HepG2 (cell line): ENCODE results near the gene CACNA1D. TPM values are rescaled to one million over a fixed set of nuclear protein-coding genes. Genes with fewer than 3 reads are reported as not detected.

Experiments
- HNRNPH1 ChIP-seq: fragments of 200-400 bp; formaldehyde crosslinking; optimal IDR thresholded peaks from 2 replicates; pipeline ENCODE3; 2017; ENCODE audit warnings: mild to moderate bottlenecking, low read depth, low read length
- IRF2 ChIP-seq: IDR thresholded peaks from 2 replicates; pipeline ENCODE4 v1.6.1; 2018; ENCODE audit warnings: missing genetic modification reagents, missing compliant biosample characterization
- PHB2 ChIP-seq: fragments of 450-650 bp; IDR thresholded peaks from 2 replicates; pipeline ENCODE4 v1.6.1; 2018; ENCODE audit not compliant: partially characterized antibody
- REXO4 ChIP-seq: sonication (generic); formaldehyde crosslinking; IDR thresholded peaks from 2 replicates; pipeline ENCODE4 v1.8.0; 2022; ENCODE audit warnings: missing genetic modification reagents, mild to moderate bottlenecking, borderline replicate concordance
- SMAD1 ChIP-seq: sonication (generic); formaldehyde crosslinking; IDR thresholded peaks from 2 replicates; pipeline ENCODE4 v1.4.0; 2020; ENCODE audit warnings: missing genetic modification reagents, low read depth, mild to moderate bottlenecking, borderline replicate concordance
- ZBTB1 ChIP-seq: sonication (generic); formaldehyde crosslinking; IDR thresholded peaks from 2 replicates; pipeline ENCODE4 v1.4.0; 2020; ENCODE audit warnings: missing genetic modification reagents, borderline replicate concordance
- ZFP1 ChIP-seq: IDR thresholded peaks from 2 replicates; pipeline ENCODE4 v1.6.1; 2016
- ZNF549 ChIP-seq: sonication (generic); formaldehyde crosslinking; IDR thresholded peaks from 2 replicates; pipeline ENCODE4 v1.5.0; 2020; ENCODE audit warnings: missing genetic modification reagents
- ZNF569 ChIP-seq: sonication (generic); formaldehyde crosslinking; IDR thresholded peaks from 2 replicates; pipeline ENCODE4 v1.5.0; 2020; ENCODE audit warnings: mild to moderate bottlenecking, missing genetic modification reagents, moderate library complexity, borderline replicate concordance
- ZNF660 ChIP-seq: sonication (generic); formaldehyde crosslinking; IDR thresholded peaks from 2 replicates; pipeline ENCODE4 v1.5.1; 2020; ENCODE audit warnings: mild to moderate bottlenecking, low read depth, missing genetic modification reagents, borderline replicate concordance
- ZNF775 ChIP-seq: sonication (generic); formaldehyde crosslinking; IDR thresholded peaks from 2 replicates; pipeline ENCODE4 v1.4.0; 2020; ENCODE audit warnings: missing genetic modification reagents, mild to moderate bottlenecking, moderate library complexity, borderline replicate concordance
- polyA plus RNA-seq, 8 experiments: library from polyadenylated mRNA; depleted of rRNA in 3 of 8; stranded (reverse) in 7 of 8; unstranded in 1 of 8; fragments of >200 nt; fragmentation: Illumina TruSeq in 4 of 8; extraction: Trizol in 4 of 8; gene quantifications; 2 replicates each; pipeline versions ENCODE4 v1.2.1 to v1.2.3, GENCODE V29; 2011 to 2016; ENCODE audit warnings: low read depth in 4 of 8, missing spikeins in 1 of 8, mixed read lengths in 1 of 8; ENCODE audit not compliant: insufficient read depth in 1 of 8
- total RNA-seq, 5 experiments: library from RNA; depleted of rRNA; stranded (reverse); fragments of >200 nt; fragmentation: Illumina TruSeq; extraction: Trizol; gene quantifications; 2 replicates each; pipeline ENCODE4 v1.2.3, GENCODE V29; 2016; ENCODE audit warnings: low read depth in 1 of 5
- TF ChIP-seq, protein P1 (sequence below): sonication (generic); formaldehyde crosslinking; IDR thresholded peaks from 2 replicates; pipeline ENCODE4 v1.4.0; 2020; ENCODE audit warnings: missing genetic modification reagents
- TF ChIP-seq, protein P2 (sequence below): IDR thresholded peaks from 2 replicates; pipeline ENCODE4 v1.6.1; 2016; ENCODE audit warnings: missing compliant biosample characterization, missing genetic modification reagents, borderline replicate concordance
- TF ChIP-seq, protein P3 (sequence below): sonication (generic); formaldehyde crosslinking; IDR thresholded peaks from 2 replicates; pipeline ENCODE4 v1.9.0; 2022; ENCODE audit warnings: missing genetic modification reagents, mild to moderate bottlenecking, borderline replicate concordance
- TF ChIP-seq, protein P4 (sequence below), 2 experiments: fragments of 450-650 bp in 1 of 2; sonication (generic) in 1 of 2; formaldehyde crosslinking; IDR thresholded peaks; 2 replicates each; pipeline versions ENCODE4 v1.5.0 to v1.8.0; 2020 to 2022; ENCODE audit warnings: mild to moderate bottlenecking in 1 of 2, missing genetic modification reagents in 1 of 2
- TF ChIP-seq, protein P5 (sequence below): IDR thresholded peaks from 2 replicates; pipeline ENCODE4 v1.4.0; 2020; ENCODE audit warnings: mild to moderate bottlenecking, missing genetic modification reagents
- TF ChIP-seq, protein P6 (sequence below): IDR thresholded peaks from 2 replicates; pipeline ENCODE4 v1.6.1; 2018; ENCODE audit warnings: missing genetic modification reagents
- TF ChIP-seq, protein P7 (sequence below): sonication (generic); formaldehyde crosslinking; IDR thresholded peaks from 2 replicates; pipeline ENCODE4 v1.8.0; 2022; ENCODE audit warnings: mild to moderate bottlenecking, missing genetic modification reagents, moderate library complexity

The CACNA1D gene
- total and polyA plus RNA-seq, 2 of the 13 experiments (the other 11 are each of a cell fraction or from before 2014, with no cell fraction given), result 0.26 to 0.38 TPM

GRCh38 chr3:53473422-53473821 lies 21.0 kb upstream of the CACNA1D start (continued):
- TF ChIP-seq, protein P1, sequence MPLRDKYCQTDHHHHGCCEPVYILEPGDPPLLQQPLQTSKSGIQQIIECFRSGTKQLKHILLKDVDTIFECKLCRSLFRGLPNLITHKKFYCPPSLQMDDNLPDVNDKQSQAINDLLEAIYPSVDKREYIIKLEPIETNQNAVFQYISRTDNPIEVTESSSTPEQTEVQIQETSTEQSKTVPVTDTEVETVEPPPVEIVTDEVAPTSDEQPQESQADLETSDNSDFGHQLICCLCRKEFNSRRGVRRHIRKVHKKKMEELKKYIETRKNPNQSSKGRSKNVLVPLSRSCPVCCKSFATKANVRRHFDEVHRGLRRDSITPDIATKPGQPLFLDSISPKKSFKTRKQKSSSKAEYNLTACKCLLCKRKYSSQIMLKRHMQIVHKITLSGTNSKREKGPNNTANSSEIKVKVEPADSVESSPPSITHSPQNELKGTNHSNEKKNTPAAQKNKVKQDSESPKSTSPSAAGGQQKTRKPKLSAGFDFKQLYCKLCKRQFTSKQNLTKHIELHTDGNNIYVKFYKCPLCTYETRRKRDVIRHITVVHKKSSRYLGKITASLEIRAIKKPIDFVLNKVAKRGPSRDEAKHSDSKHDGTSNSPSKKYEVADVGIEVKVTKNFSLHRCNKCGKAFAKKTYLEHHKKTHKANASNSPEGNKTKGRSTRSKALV (CRISPR knock-in tag), result no peak
- TF ChIP-seq ZBTB1 (no peak), ZNF569 (CRISPR knock-in tag) (no peak), ZNF660 (CRISPR knock-in tag) (no peak), SMAD1 (no peak), PHB2 (no peak), ZNF549 (CRISPR knock-in tag) (no peak), ZFP1 (CRISPR knock-in tag) (0 out of 2 replicates have a peak, but pooled peaks have one; percentile 23), HNRNPH1 (no peak), REXO4 (no peak), ZNF775 (CRISPR knock-in tag) (no peak), IRF2 (no peak)
- TF ChIP-seq, protein P2, sequence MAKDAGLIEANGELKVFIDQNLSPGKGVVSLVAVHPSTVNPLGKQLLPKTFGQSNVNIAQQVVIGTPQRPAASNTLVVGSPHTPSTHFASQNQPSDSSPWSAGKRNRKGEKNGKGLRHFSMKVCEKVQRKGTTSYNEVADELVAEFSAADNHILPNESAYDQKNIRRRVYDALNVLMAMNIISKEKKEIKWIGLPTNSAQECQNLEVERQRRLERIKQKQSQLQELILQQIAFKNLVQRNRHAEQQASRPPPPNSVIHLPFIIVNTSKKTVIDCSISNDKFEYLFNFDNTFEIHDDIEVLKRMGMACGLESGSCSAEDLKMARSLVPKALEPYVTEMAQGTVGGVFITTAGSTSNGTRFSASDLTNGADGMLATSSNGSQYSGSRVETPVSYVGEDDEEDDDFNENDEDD, result no peak
- TF ChIP-seq, protein P3, sequence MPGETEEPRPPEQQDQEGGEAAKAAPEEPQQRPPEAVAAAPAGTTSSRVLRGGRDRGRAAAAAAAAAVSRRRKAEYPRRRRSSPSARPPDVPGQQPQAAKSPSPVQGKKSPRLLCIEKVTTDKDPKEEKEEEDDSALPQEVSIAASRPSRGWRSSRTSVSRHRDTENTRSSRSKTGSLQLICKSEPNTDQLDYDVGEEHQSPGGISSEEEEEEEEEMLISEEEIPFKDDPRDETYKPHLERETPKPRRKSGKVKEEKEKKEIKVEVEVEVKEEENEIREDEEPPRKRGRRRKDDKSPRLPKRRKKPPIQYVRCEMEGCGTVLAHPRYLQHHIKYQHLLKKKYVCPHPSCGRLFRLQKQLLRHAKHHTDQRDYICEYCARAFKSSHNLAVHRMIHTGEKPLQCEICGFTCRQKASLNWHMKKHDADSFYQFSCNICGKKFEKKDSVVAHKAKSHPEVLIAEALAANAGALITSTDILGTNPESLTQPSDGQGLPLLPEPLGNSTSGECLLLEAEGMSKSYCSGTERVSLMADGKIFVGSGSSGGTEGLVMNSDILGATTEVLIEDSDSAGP (CRISPR knock-in tag), result no peak
- TF ChIP-seq, protein P4, sequence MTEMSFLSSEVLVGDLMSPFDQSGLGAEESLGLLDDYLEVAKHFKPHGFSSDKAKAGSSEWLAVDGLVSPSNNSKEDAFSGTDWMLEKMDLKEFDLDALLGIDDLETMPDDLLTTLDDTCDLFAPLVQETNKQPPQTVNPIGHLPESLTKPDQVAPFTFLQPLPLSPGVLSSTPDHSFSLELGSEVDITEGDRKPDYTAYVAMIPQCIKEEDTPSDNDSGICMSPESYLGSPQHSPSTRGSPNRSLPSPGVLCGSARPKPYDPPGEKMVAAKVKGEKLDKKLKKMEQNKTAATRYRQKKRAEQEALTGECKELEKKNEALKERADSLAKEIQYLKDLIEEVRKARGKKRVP (CRISPR knock-in tag; IDR thresholded peaks at IDR 0.05), result no peak
- TF ChIP-seq, protein P5, sequence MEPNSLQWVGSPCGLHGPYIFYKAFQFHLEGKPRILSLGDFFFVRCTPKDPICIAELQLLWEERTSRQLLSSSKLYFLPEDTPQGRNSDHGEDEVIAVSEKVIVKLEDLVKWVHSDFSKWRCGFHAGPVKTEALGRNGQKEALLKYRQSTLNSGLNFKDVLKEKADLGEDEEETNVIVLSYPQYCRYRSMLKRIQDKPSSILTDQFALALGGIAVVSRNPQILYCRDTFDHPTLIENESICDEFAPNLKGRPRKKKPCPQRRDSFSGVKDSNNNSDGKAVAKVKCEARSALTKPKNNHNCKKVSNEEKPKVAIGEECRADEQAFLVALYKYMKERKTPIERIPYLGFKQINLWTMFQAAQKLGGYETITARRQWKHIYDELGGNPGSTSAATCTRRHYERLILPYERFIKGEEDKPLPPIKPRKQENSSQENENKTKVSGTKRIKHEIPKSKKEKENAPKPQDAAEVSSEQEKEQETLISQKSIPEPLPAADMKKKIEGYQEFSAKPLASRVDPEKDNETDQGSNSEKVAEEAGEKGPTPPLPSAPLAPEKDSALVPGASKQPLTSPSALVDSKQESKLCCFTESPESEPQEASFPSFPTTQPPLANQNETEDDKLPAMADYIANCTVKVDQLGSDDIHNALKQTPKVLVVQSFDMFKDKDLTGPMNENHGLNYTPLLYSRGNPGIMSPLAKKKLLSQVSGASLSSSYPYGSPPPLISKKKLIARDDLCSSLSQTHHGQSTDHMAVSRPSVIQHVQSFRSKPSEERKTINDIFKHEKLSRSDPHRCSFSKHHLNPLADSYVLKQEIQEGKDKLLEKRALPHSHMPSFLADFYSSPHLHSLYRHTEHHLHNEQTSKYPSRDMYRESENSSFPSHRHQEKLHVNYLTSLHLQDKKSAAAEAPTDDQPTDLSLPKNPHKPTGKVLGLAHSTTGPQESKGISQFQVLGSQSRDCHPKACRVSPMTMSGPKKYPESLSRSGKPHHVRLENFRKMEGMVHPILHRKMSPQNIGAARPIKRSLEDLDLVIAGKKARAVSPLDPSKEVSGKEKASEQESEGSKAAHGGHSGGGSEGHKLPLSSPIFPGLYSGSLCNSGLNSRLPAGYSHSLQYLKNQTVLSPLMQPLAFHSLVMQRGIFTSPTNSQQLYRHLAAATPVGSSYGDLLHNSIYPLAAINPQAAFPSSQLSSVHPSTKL, result peak; percentile 58
- TF ChIP-seq, protein P6, sequence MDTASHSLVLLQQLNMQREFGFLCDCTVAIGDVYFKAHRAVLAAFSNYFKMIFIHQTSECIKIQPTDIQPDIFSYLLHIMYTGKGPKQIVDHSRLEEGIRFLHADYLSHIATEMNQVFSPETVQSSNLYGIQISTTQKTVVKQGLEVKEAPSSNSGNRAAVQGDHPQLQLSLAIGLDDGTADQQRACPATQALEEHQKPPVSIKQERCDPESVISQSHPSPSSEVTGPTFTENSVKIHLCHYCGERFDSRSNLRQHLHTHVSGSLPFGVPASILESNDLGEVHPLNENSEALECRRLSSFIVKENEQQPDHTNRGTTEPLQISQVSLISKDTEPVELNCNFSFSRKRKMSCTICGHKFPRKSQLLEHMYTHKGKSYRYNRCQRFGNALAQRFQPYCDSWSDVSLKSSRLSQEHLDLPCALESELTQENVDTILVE (CRISPR knock-in tag), result no peak
- TF ChIP-seq, protein P7, sequence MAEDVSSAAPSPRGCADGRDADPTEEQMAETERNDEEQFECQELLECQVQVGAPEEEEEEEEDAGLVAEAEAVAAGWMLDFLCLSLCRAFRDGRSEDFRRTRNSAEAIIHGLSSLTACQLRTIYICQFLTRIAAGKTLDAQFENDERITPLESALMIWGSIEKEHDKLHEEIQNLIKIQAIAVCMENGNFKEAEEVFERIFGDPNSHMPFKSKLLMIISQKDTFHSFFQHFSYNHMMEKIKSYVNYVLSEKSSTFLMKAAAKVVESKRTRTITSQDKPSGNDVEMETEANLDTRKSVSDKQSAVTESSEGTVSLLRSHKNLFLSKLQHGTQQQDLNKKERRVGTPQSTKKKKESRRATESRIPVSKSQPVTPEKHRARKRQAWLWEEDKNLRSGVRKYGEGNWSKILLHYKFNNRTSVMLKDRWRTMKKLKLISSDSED, result no peak
